ENCODE results near the gene SERPINB12. TPM values are rescaled to one million over a fixed set of nuclear protein-coding genes. Genes with fewer than 3 reads are reported as not detected.

SERPINB12 gene
- total RNA-seq, 1 donor from 2014 or later = not detected

- ATAC-seq = no peak
- DNase-seq = no peak
- intact Hi-C loops (cut with micrococcal nuclease) = no loop called here
Measured at GRCh38 chr18:63539904-63540510, 2.2 kb upstream of the SERPINB12 start.

- ATAC-seq (no peak), DNase-seq (no peak)
- intact Hi-C loops (cut with micrococcal nuclease) = no loop called here
Measured at GRCh38 chr18:63544017-63544416, 1.8 kb downstream of the SERPINB12 start.

- no peak for ATAC-seq
- DNase-seq = no peak
- intact Hi-C loops (cut with micrococcal nuclease) = no loop called here
Measured at GRCh38 chr18:63545000-63545399, 2.8 kb downstream of the SERPINB12 start.

GRCh38 chr18:63550068-63550467 lies 7.9 kb downstream of the SERPINB12 start:
- intact Hi-C loops (cut with micrococcal nuclease) = no loop called here
- no peak for ATAC-seq
- DNase-seq = no peak

- ATAC-seq = no peak
Measured at GRCh38 chr18:63551769-63552168, 9.6 kb downstream of the SERPINB12 start.

GRCh38 chr18:63552581-63552980 lies 10.4 kb downstream of the SERPINB12 start:
- intact Hi-C loops (cut with micrococcal nuclease) = no loop called here
- DNase-seq (no peak), ATAC-seq (no peak)

More at GRCh38 chr18:63551769-63552168, 9.6 kb downstream of the SERPINB12 start:
- no peak for DNase-seq
- intact Hi-C loops (cut with micrococcal nuclease) = no loop called here

GRCh38 chr18:63553081-63553480 lies 10.9 kb downstream of the SERPINB12 start:
- intact Hi-C loops (cut with micrococcal nuclease) = no loop called here
- ATAC-seq (peak; percentile 91), DNase-seq (no peak)

GRCh38 chr18:63559567-63560491 lies 17.7 kb downstream of the SERPINB12 start:
- DNase-seq (no peak), ATAC-seq (no peak)
- intact Hi-C loops (cut with micrococcal nuclease) = no loop called here

GRCh38 chr18:63562284-63562683 lies 20.1 kb downstream of the SERPINB12 start:
- ATAC-seq = no peak
- intact Hi-C loops (cut with micrococcal nuclease) = no loop called here
- no peak for DNase-seq

- intact Hi-C loops (cut with micrococcal nuclease) = no loop called here
- no peak for DNase-seq
- no peak for ATAC-seq
Measured at GRCh38 chr18:63564021-63564420, 21.9 kb downstream of the SERPINB12 start.

GRCh38 chr18:63564561-63564960 lies 22.4 kb downstream of the SERPINB12 start:
- DNase-seq (no peak), ATAC-seq (no peak)
- intact Hi-C loops (cut with micrococcal nuclease) = no loop called here

GRCh38 chr18:63567276-63567675 lies 25.1 kb downstream of the SERPINB12 start:
- ATAC-seq = no peak
- intact Hi-C loops (cut with micrococcal nuclease) = no loop called here
- DNase-seq = no peak

GRCh38 chr18:63567825-63568224 lies 25.7 kb downstream of the SERPINB12 start:
- no peak for DNase-seq
- ATAC-seq = no peak
- intact Hi-C loops (cut with micrococcal nuclease) = no loop called here

- DNase-seq (no peak), ATAC-seq (no peak)
- intact Hi-C loops (cut with micrococcal nuclease) = no loop called here
Measured at GRCh38 chr18:63570721-63571120, 28.6 kb downstream of the SERPINB12 start.

- intact Hi-C loops (cut with micrococcal nuclease) = no loop called here
- no peak for ATAC-seq
- no peak for DNase-seq
Measured at GRCh38 chr18:63575681-63576080, 33.5 kb downstream of the SERPINB12 start.

- ATAC-seq (no peak), DNase-seq (no peak)
- intact Hi-C loops (cut with micrococcal nuclease) = no loop called here
Measured at GRCh38 chr18:63578357-63578958, 36.3 kb downstream of the SERPINB12 start.

- DNase-seq = no peak
- intact Hi-C loops (cut with micrococcal nuclease) = no loop called here
- ATAC-seq = no peak
Measured at GRCh38 chr18:63579616-63580015, 37.4 kb downstream of the SERPINB12 start.

GRCh38 chr18:63585988-63586387 lies 43.8 kb downstream of the SERPINB12 start:
- intact Hi-C loops (cut with micrococcal nuclease) = no loop called here

GRCh38 chr18:63586431-63586830 lies 44.3 kb downstream of the SERPINB12 start:
- DNase-seq (no peak), ATAC-seq (no peak)
- intact Hi-C loops (cut with micrococcal nuclease) = no loop called here

More at GRCh38 chr18:63585988-63586387, 43.8 kb downstream of the SERPINB12 start:
- DNase-seq = no peak
- ATAC-seq = no peak

GRCh38 chr18:63586966-63587365 lies 44.8 kb downstream of the SERPINB12 start, which contains the start of gene SERPINB13:
SERPINB13 (plus strand) TSS chr18:63587343; CDS start chr18:63588668, 1,325 bp downstream.
- DNase-seq (no peak), ATAC-seq (no peak)
- intact Hi-C loops (cut with micrococcal nuclease) = no loop called here
